OCI-LY7 (cell line): ENCODE data around the gene NEDD4. TPM values are rescaled to one million over a fixed set of nuclear protein-coding genes. Genes with fewer than 3 reads are reported as not detected.
"Not testable (repeated sequence)": the region's sequence is repeated elsewhere in the genome, so short reads cannot be mapped to it uniquely, and the experiment has no call there.

Source experiments
- BruUV-seq: library from RNA; stranded (reverse); fragments of 400-500 nt; replicated peaks from 2 replicates; lab custom pipeline; 2021; lab: Mats Ljungman, UMichigan
- CTCF ChIA-PET: fragments of 300-600 bp; sonication (Branson Sonifier 250); formaldehyde crosslinking; loops from one replicate; lab custom pipeline; 2022; ENCODE audit warnings: antibody characterized with exemption; ENCODE audit not compliant: unreplicated experiment; lab: Charles Lee
- POLR2A ChIA-PET: fragments of 300-600 bp; sonication (Branson Sonifier 250); formaldehyde crosslinking; loops from one replicate; lab custom pipeline; 2022; ENCODE audit warnings: antibody characterized with exemption; lab: Charles Lee
- DNase-seq: peaks from one replicate; pipeline ENCODE4 v3.0.0-alpha.2; 2015; ENCODE audit warnings: low spot score
- H2AFZ ChIP-seq: fragments of 200-600 bp; sonication (generic), shearing (Covaris generic); 2 replicates; pipeline ENCODE4 v1.6.1; 2014; ENCODE audit warnings: mild to moderate bottlenecking, antibody characterized with exemption, low read length, moderate library complexity
- H3K27ac ChIP-seq: fragments of 200-600 bp; sonication (generic); 2 replicates; pipeline ENCODE4 v1.5.1; 2014; ENCODE audit warnings: mixed run types, low read depth, mild to moderate bottlenecking, moderate library complexity, low read length, inconsistent platforms; ENCODE audit not compliant: poor library complexity, severe bottlenecking
- H3K36me3 ChIP-seq: fragments of 200-600 bp; sonication (generic); 2 replicates; pipeline ENCODE4 v1.6.1; 2014; ENCODE audit warnings: mild to moderate bottlenecking, antibody characterized with exemption, low read length, moderate library complexity, mixed read lengths; ENCODE audit not compliant: insufficient read depth
- H3K4me1 ChIP-seq: fragments of 200-600 bp; sonication (generic); 2 replicates; pipeline ENCODE4 v1.5.1; 2014; ENCODE audit warnings: mild to moderate bottlenecking, low read length; ENCODE audit not compliant: insufficient read depth, poor library complexity, severe bottlenecking
- H3K4me2 ChIP-seq: fragments of 200-600 bp; sonication (generic); 2 replicates; pipeline ENCODE4 v1.6.1; 2014; ENCODE audit warnings: mild to moderate bottlenecking, low read length
- H3K4me3 ChIP-seq: fragments of 200-600 bp; sonication (generic); 2 replicates; pipeline ENCODE4 v1.5.1; 2014; ENCODE audit warnings: mild to moderate bottlenecking, low read depth, low read length; ENCODE audit not compliant: poor library complexity, severe bottlenecking
- H3K79me2 ChIP-seq: fragments of 200-600 bp; sonication (generic); 2 replicates; pipeline ENCODE4 v1.6.1; 2016; ENCODE audit warnings: low read depth, mild to moderate bottlenecking, low read length, moderate library complexity, mixed read lengths; ENCODE audit not compliant: insufficient read depth
- H3K9me2 ChIP-seq: fragments of 200-600 bp; sonication (generic); 2 replicates; pipeline ENCODE4 v1.6.1; 2016; ENCODE audit warnings: mild to moderate bottlenecking, low read length, mixed read lengths; ENCODE audit not compliant: insufficient read depth
- H3K9me3 ChIP-seq: fragments of 200-600 bp; sonication (generic); 2 replicates; pipeline ENCODE4 v1.6.1; 2014; ENCODE audit warnings: mild to moderate bottlenecking, mixed run types, low read length, mixed read lengths
- H4K20me1 ChIP-seq: fragments of 200-600 bp; sonication (generic); 2 replicates; pipeline ENCODE4 v1.6.1; 2014; ENCODE audit warnings: mild to moderate bottlenecking, antibody characterized with exemption, low read length, moderate library complexity, mixed read lengths; ENCODE audit not compliant: insufficient read depth
- EZH2phosphoT487 ChIP-seq: fragments of 200-600 bp; sonication (generic); IDR thresholded peaks from 2 replicates; pipeline ENCODE4 v1.6.1; 2018; ENCODE audit warnings: low read depth, borderline replicate concordance, mild to moderate bottlenecking, mixed run types, antibody characterized with exemption, low read length, moderate library complexity, mixed read lengths
- intact Hi-C: fragments of 100-400 bp; cut with micrococcal nuclease; formaldehyde crosslinking; loops from one replicate; pipeline ENCODE4 v1.10.0; 2022; ENCODE audit not compliant: unreplicated experiment
- total RNA-seq, 2 experiments: library from RNA; depleted of rRNA in 1 of 2; stranded (reverse); fragments of >200 nt in 1 of 2; shearing (Covaris generic) in 1 of 2; gene quantifications; 2 replicates each; pipeline ENCODE4 v1.2.3, GENCODE V29; 2014 to 2022
- TF ChIP-seq, protein P1 (sequence below): fragments of 200-600 bp; sonication (generic); conservative IDR thresholded peaks from 2 replicates; pipeline ENCODE4 v1.5.1; 2014; ENCODE audit warnings: mild to moderate bottlenecking, antibody characterized with exemption, low read length, moderate library complexity, mixed read lengths

The NEDD4 gene
- total RNA-seq, 2 experiments from 2014 or later = 4.8 to 12.7 TPM

DNA sequence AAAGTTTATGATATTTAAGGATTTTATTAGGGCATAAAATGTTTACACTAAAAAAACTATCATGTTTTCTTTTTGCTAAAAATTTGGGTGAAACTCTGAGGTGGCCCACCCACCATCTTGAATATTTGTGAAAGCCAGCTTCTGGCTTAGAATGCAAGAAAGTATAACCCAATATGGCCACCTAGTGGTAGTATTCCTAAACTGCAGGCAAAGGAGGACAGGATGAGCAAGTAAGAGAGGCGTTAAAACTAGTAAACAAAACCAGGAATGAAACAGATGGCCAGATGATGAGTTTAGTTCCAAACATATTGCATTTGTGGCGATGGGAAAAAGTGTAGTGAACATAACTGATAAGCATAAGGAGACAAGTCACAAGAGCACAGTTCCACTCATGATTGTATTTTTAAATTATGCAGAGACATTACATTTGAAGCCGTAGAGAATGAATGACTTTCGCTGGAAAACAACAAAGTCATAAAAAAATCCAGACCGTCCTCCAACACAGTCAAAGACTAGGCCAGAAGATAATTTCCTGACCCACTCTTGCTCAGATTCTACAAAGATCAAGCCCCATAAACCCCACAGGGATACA, 147.2 kb downstream of the NEDD4 start:
- Histone ChIP-seq H3K4me3 (no peak overlapping the region), H4K20me1 (no peaks in the 10 kb centered on the region), H3K9me2 (no peaks in the 10 kb centered on the region), H3K36me3 (no peaks in the 10 kb centered on the region), H3K4me2 (no peak overlapping the region), H3K4me1 (no peaks in the 10 kb centered on the region), H3K9me3 (no peaks in the 10 kb centered on the region), H3K79me2 (no peaks in the 10 kb centered on the region), H2AFZ (no peak overlapping the region), H3K27ac (no peak overlapping the region)
- intact Hi-C loops = loop anchor here (1.0 to 10.0 kb wide), 2 partner anchors 198 to 209 kb away; no protein-coding TSS in a partner anchor
- DNase-seq = peak; percentile 71
- BruUV-seq = no TSS peak
- TF ChIP-seq, protein P1, sequence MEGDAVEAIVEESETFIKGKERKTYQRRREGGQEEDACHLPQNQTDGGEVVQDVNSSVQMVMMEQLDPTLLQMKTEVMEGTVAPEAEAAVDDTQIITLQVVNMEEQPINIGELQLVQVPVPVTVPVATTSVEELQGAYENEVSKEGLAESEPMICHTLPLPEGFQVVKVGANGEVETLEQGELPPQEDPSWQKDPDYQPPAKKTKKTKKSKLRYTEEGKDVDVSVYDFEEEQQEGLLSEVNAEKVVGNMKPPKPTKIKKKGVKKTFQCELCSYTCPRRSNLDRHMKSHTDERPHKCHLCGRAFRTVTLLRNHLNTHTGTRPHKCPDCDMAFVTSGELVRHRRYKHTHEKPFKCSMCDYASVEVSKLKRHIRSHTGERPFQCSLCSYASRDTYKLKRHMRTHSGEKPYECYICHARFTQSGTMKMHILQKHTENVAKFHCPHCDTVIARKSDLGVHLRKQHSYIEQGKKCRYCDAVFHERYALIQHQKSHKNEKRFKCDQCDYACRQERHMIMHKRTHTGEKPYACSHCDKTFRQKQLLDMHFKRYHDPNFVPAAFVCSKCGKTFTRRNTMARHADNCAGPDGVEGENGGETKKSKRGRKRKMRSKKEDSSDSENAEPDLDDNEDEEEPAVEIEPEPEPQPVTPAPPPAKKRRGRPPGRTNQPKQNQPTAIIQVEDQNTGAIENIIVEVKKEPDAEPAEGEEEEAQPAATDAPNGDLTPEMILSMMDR = peak; percentile 95
- TF ChIP-seq EZH2phosphoT487 = no peak
- ChIA-PET POLR2A (no interaction called here), CTCF (no interaction called here)

- DNase-seq, BruUV-seq: not testable (repeated sequence)
Measured at GRCh38 chr15:55842897-55843296, 150.5 kb downstream of the NEDD4 start.

DNA sequence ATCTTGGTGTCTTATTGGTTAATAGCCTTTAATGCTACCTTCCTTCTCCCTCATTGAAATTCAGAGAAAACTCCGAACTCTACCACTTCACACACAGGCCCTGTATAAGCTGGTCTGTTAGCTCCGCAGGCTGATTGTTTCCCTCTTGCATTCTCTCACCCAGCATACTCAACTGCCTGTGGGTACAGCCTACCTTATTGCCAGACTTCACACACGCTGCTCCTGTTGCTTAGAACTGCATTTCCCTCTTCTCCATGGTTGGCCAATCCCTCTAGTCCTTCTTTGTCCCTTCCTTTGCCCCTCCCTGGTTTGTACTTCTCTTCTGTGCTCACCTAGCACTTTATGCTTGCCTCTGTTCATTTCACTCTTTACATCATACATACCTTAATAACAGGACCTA, 157.5 kb downstream of the NEDD4 start:
- CTCF ChIA-PET = no interaction called here
- POLR2A ChIA-PET = no interaction called here
- no TSS peak for BruUV-seq

More at GRCh38 chr15:55842897-55843296, 150.5 kb downstream of the NEDD4 start:
- not testable (repeated sequence) for H3K27ac ChIP-seq, H3K4me3 ChIP-seq, H3K79me2 ChIP-seq, H3K4me1 ChIP-seq, H3K9me3 ChIP-seq, H3K9me2 ChIP-seq, H4K20me1 ChIP-seq, H3K4me2 ChIP-seq, H3K36me3 ChIP-seq, H2AFZ ChIP-seq
- ChIA-PET CTCF (interaction anchor here (0.6 kb wide), 1 partner anchor 449 kb away, joined by 5 read pairs; no protein-coding TSS in a partner anchor), POLR2A (interaction anchor here (0.6 to 0.8 kb wide), 2 partner anchors 196 to 631 kb away, joined by 3 to 5 read pairs; no protein-coding TSS in a partner anchor)
- intact Hi-C loops = loop anchor here (10.0 kb wide), 1 partner anchor 212 kb away; no protein-coding TSS in a partner anchor

More for the DNA sequence above, 157.5 kb downstream of the NEDD4 start:
- Histone ChIP-seq H3K9me3 (no peaks in the 10 kb centered on the region), H3K4me1 (no peaks in the 10 kb centered on the region), H3K36me3 (no peaks in the 10 kb centered on the region), H3K27ac (no peak overlapping the region), H3K79me2 (no peaks in the 10 kb centered on the region), H3K4me2 (no peak overlapping the region), H3K4me3 (no peak overlapping the region), H4K20me1 (no peaks in the 10 kb centered on the region), H2AFZ (no peak overlapping the region), H3K9me2 (no peaks in the 10 kb centered on the region)
- TF ChIP-seq, protein P1 = no peak
- no peak for TF ChIP-seq EZH2phosphoT487
- DNase-seq = no peak
- intact Hi-C loops = no loop called here
